ENCODE data around the gene KLHL33.

- TF ChIP-seq CTCF (IDR thresholded peaks at IDR 0.05) (no peak), POLR2A (IDR thresholded peaks at IDR 0.05) (no peak)
Measured at GRCh38 chr14:20384321-20384720, 51.6 kb downstream of the KLHL33 start.

All from body of pancreas (tissue), 4 donors.